GDM1 (cell line): Measurements from ENCODE around the gene ZCCHC17.
A peak's percentile ranks its signal among the peaks of the same experiment; 100 is the strongest.
"Not testable (repeated sequence)": the region's sequence is repeated elsewhere in the genome, so short reads cannot be mapped to it uniquely, and the experiment has no call there.

ENCODE experiments used
- DNase-seq: peaks from one replicate; lab custom pipeline; 2025; lab: John Stamatoyannopoulos, UW

Gene ZCCHC17

DNA sequence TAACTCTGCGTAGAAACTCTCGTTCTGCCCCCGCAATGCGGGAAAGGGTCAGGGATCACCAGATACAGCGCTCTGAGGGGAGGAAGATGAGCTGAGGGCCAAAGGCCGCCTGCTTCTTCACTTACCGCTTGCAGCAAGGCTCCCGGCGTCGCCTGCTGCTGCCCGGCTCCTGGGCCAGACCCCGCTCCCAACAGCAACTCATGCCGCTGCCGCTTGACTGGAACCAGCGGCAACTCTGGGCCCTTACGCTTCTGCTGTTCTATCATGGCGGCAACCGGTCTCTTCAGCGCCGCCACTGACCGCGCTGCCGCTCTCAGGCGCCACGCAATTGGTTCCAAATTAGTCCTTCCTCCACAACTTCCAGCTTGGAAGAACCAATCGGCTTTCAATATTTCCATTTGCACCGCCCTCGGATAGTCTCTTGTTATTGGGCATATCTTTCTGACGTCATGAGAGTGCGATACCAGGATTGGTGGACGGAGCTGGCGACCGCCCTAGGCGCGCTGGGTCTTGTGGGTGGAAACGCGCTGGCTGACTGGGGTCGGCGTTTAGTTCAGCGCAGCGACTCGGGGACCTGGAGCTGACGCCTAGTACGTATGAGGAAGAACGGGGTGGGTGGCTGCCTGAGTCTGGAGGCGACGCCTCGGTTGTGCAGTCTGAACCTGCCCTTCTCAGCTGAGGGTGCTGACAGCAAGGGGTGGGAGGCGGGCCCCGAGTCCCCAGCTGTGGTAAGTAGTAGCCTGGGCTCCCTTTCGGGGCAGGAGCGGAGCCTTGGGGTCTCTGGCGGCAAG, at the start of gene ZCCHC17, which contains the start of gene SNRNP40:
TSS of gene ZCCHC17 (plus strand) at position 547 of the 791 bp plus-strand sequence. CDS start 13,067 bp downstream, outside the sequence.
TSS of gene SNRNP40 (minus strand) at position 303 of the 791 bp plus-strand sequence. CDS start at position 266, 37 bp downstream.
- peak; percentile 97 for DNase-seq

GRCh38 chr1:31248276-31248675, 48.6 kb upstream of the ZCCHC17 start:
- no peak for DNase-seq

- no peak for DNase-seq
Measured at GRCh38 chr1:31249854-31250253, 47.0 kb upstream of the ZCCHC17 start.

DNA sequence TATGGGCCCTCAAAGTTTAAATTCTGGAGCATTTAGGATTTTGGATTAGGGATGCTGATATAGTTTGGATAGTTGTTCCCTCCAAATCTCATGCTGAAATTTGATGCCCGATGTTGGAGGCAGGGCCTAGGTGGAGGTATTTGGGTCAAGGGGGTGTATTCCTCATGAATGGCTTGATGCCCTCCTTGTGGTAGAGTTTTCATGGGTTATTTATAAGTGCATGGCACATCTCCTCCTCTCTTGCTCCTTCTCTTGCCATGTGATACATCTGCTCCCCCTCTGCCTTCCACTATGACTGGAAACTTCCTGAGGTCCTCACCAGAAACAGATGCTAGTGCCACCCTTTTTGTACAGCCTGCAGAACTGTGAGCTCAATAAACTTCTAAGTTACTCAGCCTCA, 39.6 kb upstream of the ZCCHC17 start:
- no peak for DNase-seq

- DNase-seq, result no peak
Measured at GRCh38 chr1:31258581-31258980, 38.3 kb upstream of the ZCCHC17 start.

DNA sequence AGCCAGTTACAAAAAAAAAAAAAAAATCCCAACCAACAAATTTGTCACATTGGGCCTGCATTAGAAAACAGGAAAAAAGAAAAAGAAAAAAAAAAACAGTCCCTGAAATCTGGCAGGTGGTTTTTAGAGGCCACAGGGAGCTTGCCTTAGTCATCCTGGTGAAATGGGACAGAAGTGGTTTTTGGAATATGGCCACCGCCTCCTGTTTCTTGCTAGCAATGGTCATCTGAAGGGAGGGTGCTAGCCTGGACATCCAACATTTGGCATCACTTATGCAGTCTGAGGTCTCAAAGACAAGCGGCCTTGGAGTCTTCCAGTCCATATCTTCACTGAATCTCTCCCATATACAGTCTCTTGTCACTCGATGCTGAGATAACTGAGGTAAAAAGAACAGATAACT, 37.1 kb upstream of the ZCCHC17 start:
- no peak for DNase-seq

GRCh38 chr1:31261916-31262315, 34.9 kb upstream of the ZCCHC17 start:
- no peak for DNase-seq

GRCh38 chr1:31262393-31262792, 34.4 kb upstream of the ZCCHC17 start:
- not testable (repeated sequence) for DNase-seq

GRCh38 chr1:31263408-31263807, 33.4 kb upstream of the ZCCHC17 start:
- DNase-seq, result no peak

DNA sequence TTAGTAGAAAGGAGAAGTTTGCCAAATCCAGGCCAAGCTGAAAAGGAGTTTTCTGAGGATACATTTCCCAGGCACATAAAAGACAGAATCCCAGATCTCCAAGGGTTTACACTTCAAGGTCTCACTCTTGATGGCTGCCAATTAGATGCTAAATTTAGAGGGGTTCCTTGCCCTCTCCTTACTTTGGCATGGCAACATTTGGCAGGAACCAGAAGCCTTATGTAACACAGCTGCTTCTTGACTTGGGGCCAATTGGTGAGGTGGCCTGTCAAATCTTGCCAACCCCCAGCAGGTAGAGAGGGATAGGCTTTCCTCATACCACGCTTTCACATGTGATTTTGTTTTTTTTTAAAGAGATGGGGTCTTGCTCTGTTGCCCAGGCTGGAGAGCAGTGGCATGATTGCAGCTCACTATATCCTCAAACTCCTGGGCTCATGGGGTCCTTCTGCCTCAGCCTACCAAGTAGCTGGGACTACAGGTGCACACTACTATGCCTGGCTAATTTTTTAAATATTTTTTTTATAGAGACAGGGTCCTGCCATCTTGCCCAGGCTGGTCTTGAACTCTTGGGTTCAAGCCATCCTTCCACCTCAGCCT, 31.9 kb upstream of the ZCCHC17 start:
- DNase-seq, result no peak

- no peak for DNase-seq
Measured at GRCh38 chr1:31266547-31266946, 30.3 kb upstream of the ZCCHC17 start.

DNA sequence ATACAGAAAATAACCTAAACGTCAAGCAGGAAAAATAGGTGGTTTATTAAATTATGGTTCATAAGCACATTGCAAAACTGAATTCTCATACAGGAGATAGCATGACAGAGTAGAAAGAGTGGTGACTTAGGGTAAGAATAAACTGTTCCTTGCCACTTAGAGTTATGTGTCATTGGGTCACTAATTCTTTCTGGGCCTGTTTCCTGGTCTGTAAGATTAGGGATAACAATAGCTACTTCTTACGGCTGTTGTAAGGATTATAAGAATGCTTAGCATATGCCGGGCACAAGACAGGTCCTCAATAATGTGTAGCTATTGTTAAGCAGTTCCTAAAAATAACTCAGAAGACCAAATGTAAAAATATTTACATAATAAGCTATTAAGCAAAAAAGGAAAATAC, 24.5 kb upstream of the ZCCHC17 start:
- DNase-seq, result no peak

DNA sequence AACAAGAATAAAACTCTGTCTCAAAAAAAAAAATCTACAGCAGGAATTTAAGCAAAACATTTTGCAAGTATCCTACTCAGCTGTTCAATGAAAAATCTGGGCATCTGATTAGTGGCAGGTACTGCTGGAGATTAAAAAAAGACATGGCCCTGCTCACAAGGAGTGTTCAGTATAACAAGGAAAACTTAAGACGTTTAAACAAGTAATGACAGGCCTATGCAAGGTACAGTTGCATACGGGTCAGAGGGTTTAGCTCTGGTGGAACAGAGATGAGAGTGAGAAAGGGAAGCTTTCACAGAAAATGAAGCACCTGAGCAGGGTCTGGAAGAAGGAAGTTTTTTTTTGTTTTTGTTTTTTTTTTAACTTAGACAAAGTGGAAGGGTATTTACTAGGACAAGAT, 23.2 kb upstream of the ZCCHC17 start:
- DNase-seq, result no peak

GRCh38 chr1:31282426-31282825, 14.4 kb upstream of the ZCCHC17 start:
- DNase-seq, result not testable (repeated sequence)

DNA sequence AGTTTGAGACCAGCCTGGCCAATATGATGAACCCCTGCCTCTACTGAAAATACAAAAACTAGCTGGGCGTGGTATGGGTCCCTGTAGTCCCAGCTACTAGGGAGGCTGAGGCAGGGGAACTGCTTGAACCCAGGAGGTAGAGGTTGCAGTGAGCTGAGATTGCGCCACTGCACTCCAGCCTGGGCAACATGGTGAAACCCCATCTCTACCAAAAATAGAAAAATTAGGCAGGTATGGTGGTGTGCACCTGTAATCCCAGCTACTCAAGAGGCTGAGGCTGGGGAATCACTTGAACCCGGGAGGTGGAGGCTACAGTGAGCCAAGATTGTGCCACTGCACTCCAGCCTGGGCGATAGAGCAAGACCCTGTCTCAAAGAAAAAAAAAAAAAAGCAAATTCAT, 9.0 kb upstream of the ZCCHC17 start:
- not testable (repeated sequence) for DNase-seq

DNA sequence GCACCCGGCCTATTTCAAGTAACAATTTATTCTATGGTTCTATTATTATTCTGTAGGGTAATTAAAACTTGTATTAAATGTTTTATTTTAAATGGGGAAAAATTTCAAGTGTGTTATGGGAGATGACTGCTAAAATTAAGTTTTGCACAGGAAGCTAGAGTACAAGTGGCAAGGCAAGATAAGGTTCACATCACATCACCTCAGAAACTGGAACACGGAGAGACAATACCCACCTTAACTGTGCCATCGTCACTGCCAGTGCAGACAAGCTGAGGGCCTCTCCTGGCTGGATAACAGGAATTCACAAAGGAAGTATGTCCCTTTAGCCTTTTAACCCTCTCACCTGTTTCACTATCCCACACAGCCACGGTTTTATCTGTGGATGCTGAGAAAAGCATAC, 7.8 kb upstream of the ZCCHC17 start:
- no peak for DNase-seq

DNA sequence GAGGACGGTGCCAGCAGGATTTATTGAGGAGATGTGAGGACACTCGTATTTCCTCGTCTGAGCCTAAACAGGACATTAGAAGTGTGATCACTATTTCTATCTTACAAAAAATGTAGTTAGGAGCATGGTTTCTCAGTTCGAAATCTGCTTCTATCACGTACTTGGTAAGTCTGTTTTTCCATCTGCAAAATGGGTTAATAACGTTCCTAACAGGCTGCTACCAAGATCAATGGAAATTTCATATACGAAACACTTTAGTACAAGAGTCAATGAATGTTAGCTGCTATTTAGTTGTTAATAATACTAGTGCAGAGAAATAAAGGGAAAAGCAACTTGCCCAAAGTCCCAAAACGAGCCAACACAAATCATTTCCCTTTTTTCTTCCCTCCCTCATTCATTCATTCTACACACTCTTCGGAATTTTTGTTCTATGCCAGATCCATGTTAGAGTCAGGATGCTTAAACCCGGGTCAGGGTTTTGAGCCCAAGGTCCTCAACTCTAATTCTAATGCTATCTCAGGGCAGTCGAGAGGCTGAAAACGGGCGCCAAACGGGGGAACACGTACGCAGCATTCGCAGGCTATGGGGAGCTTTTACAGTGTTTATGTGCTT, 852 bp upstream of the ZCCHC17 start:
- no peak for DNase-seq

GRCh38 chr1:31297277-31298247, 730 bp downstream of the ZCCHC17 start:
- DNase-seq, result no peak

- DNase-seq, result no peak
Measured at GRCh38 chr1:31299365-31299764, 2.5 kb downstream of the ZCCHC17 start.

DNA sequence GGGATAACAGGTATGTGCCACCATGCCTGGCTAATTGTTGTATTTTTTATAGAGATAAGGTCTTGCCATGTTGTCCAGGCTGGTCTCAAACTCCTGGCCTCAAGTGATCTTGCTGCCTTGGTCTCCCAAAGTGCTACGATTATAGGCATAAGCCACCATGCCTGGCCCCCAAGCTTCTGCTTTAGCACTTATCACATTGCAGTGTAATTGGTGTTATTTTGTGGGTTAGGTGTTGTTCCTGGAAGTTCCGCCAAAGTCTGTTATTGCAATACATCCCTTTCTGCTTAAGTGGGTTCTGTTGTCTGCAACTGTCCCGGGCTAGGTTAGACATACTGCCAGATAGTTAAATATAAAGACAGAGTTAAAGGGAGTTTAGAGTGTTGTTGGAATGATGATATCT, 3.4 kb downstream of the ZCCHC17 start:
- no peak for DNase-seq

DNA sequence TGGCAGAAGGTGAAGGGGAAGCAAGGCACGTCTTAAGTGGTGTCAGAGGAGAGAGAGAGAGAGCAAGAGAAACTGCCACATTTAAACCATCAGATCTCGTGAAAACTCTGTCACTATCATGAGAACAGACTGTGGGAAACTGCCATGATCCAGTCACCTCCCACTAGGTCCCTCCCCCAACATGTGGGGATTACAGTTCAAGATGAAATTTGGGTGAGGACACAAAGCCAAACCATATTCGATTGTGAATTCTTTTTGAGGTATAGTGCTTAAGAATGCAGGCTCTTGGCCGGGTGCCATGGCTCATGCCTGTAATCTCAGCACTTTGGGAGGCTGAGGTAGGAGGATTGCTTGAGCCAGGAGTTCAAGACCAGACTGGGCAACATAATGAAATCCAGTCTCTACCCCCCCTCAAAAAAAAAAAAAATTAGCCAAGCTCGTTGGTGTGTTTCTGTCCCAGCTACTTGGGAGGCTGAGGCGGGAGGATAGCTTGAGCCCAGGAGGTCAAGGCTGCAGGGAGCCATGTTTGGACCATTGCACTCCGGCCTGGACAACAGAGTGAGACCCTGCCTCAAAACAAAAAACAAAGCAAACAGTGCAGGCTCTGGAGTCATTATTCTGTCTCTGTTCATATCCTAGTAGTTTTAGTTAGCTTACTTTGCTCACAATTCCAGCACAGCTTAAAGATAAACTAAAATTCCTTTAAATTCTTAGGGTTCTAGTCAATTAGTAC, 6.0 kb downstream of the ZCCHC17 start:
- DNase-seq, result no peak
